ENCODE measurements around the gene MVP. TPM values are rescaled to one million over a fixed set of nuclear protein-coding genes. Genes with fewer than 3 reads are reported as not detected.
"Not testable (repeated sequence)": the region's sequence is repeated elsewhere in the genome, so short reads cannot be mapped to it uniquely, and the experiment has no call there.

MVP gene
- total RNA-seq, 1 donor from 2014 or later = 177 TPM

GRCh38 chr16:29779474-29779873 lies 40.8 kb upstream of the MVP start:
- no peak for ATAC-seq (ENCODE audit: low read depth)
- no peaks in the 10 kb centered on the region for H3K4me1 Mint-ChIP-seq
- no peak for TF ChIP-seq CTCF (IDR thresholded peaks at IDR 0.05)
- intact Hi-C loops (cut with micrococcal nuclease) = no loop called here
- H3K9me3 Mint-ChIP-seq = no peaks in the 10 kb centered on the region
- H3K36me3 Mint-ChIP-seq (ENCODE audit: low read depth) = no peaks in the 10 kb centered on the region
- H3K4me3 Mint-ChIP-seq = no peak overlapping the region
- no peak overlapping the region for H3K27ac Mint-ChIP-seq
- no peak for DNase-seq
- POLR2A ChIA-PET = interaction anchor here (0.5 to 1.2 kb wide), 3 partner anchors 11 to 27 kb away, joined by 3 to 5 read pairs (median 3); partner anchors contain the start of gene KIF22
- CTCF ChIA-PET = no interaction called here
- no peaks in the 10 kb centered on the region for H3K27me3 Mint-ChIP-seq

- CTCF ChIA-PET = interaction anchor here (0.6 to 2.1 kb wide), 2 partner anchors 44 to 265 kb away, joined by 3 to 5 read pairs; no protein-coding TSS in a partner anchor
- ATAC-seq (ENCODE audit: low read depth); DNase-seq; H3K36me3 Mint-ChIP-seq (ENCODE audit: low read depth); H3K4me3 Mint-ChIP-seq; H3K9me3 Mint-ChIP-seq; H3K27ac Mint-ChIP-seq; POLR2A ChIA-PET; intact Hi-C loops (cut with micrococcal nuclease); H3K27me3 Mint-ChIP-seq: not testable (repeated sequence)
- peaks cover 12% of the 10 kb centered on the region for H3K4me1 Mint-ChIP-seq
Measured at GRCh38 chr16:29783094-29783953, 36.9 kb upstream of the MVP start.

GRCh38 chr16:29784157-29784556 lies 36.1 kb upstream of the MVP start:
- Mint-ChIP-seq H3K4me3 (no peak overlapping the region), H3K27ac (no peak overlapping the region), H3K4me1 (peaks cover 14% of the 10 kb centered on the region), H3K9me3 (no peaks in the 10 kb centered on the region), H3K27me3 (no peaks in the 10 kb centered on the region), H3K36me3 (ENCODE audit: low read depth) (no peaks in the 10 kb centered on the region)
- intact Hi-C loops (cut with micrococcal nuclease) = no loop called here
- ATAC-seq (ENCODE audit: low read depth) = no peak
- ChIA-PET POLR2A (interaction anchor here (0.7 to 1.6 kb wide), 5 partner anchors 11 to 915 kb away, joined by 3 to 9 read pairs (median 4); partner anchors contain the start of gene PAGR1), CTCF (interaction anchor here (0.8 to 2.1 kb wide), 5 partner anchors 16 to 86 kb away, joined by 3 to 5 read pairs (median 4); partner anchors contain the start of gene PAGR1)
- TF ChIP-seq CTCF (IDR thresholded peaks at IDR 0.05) = no peak
- DNase-seq = no peak

GRCh38 chr16:29784901-29785500 lies 35.3 kb upstream of the MVP start:
- Mint-ChIP-seq H3K27me3 (no peaks in the 10 kb centered on the region), H3K36me3 (ENCODE audit: low read depth) (no peaks in the 10 kb centered on the region), H3K27ac (peak overlapping the region; percentile 46), H3K4me1 (peaks cover 18% of the 10 kb centered on the region), H3K4me3 (peak overlapping the region; percentile 68), H3K9me3 (no peaks in the 10 kb centered on the region)
- POLR2A ChIA-PET = interaction anchor here (0.5 to 2.3 kb wide), 10 partner anchors 12 to 915 kb away, joined by 3 to 14 read pairs (median 4); partner anchors contain the start of gene PAGR1
- DNase-seq (peak; percentile 65), ATAC-seq (ENCODE audit: low read depth) (peak; percentile 98)
- intact Hi-C loops (cut with micrococcal nuclease) = no loop called here
- TF ChIP-seq CTCF (IDR thresholded peaks at IDR 0.05) = peak; percentile 47
- CTCF ChIA-PET = interaction anchor here (0.8 to 2.1 kb wide), 13 partner anchors 12 to 87 kb away, joined by 3 to 5 read pairs (median 4); partner anchors contain the start of gene PAGR1

GRCh38 chr16:29787155-29787554 lies 33.1 kb upstream of the MVP start:
- H3K4me1 Mint-ChIP-seq = peaks cover 36% of the 10 kb centered on the region
- ChIA-PET CTCF (interaction anchor here (1.0 kb wide), 1 partner anchor 31 kb away, joined by 3 read pairs; no protein-coding TSS in a partner anchor), POLR2A (interaction anchor here (1.1 to 1.2 kb wide), 2 partner anchors 16 to 41 kb away, joined by 3 read pairs; no protein-coding TSS in a partner anchor)
- H3K4me3 Mint-ChIP-seq; H3K27ac Mint-ChIP-seq; DNase-seq; ATAC-seq (ENCODE audit: low read depth); intact Hi-C loops (cut with micrococcal nuclease); H3K27me3 Mint-ChIP-seq; H3K9me3 Mint-ChIP-seq; H3K36me3 Mint-ChIP-seq (ENCODE audit: low read depth): not testable (repeated sequence)
